HG03280 (cell line): ENCODE measurements around the gene WIPF1.

Source experiments
- ATAC-seq: cut with Tn5 transposase; IDR thresholded peaks from one replicate; pipeline ENCODE4 v1.9.1; 2021; ENCODE audit warnings: mild to moderate bottlenecking, moderate library complexity; ENCODE audit not compliant: unreplicated experiment

Gene WIPF1

DNA sequence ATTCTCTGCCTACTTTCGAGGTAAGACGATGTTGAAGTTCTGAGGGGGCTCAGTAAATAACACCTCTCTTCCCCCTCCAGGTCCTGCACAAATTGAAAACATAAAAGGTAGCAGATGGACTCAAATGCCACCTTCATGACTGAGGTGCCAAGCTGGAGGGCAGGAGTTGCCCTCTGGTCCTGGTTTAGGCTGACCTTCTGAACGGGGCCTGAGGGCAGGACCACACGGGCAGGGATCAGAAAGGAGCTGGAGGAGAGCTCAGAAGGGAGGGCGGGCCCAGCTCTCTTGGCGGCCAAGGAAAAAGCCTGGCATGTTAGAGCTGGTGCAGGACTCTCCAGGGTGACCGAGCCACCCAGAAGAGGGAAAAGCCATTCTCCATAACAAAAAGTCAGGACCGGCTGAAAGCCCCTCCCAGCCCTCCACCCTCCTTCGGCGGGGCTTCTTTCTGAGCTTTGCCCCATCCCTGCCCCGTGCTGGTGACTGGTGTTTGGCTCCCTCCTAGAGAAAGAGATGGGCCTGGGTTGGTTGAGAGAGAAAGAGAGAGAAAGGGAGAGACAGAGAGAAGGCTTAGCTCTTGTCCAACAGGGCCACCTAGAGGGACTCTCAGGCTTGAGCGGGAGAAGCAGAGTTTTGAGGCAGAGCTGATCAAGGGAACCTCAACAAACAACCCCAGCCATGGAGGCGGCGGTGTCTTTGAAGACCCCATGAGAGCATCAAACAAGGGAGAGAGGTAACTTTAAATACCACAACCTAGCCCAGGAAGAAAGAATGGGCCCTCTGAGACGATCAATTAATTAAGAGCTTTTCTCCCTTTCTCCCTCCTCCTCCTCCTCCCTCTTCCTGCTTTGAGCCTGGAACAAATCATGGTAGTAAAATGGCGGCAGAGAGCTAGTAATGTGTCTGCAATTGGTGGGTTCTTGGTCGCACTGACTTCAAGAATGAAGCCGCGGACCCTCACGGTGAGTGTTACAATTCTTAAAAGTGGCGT is 50.8 kb downstream of the WIPF1 start:
- ATAC-seq, result peak; percentile 62

DNA sequence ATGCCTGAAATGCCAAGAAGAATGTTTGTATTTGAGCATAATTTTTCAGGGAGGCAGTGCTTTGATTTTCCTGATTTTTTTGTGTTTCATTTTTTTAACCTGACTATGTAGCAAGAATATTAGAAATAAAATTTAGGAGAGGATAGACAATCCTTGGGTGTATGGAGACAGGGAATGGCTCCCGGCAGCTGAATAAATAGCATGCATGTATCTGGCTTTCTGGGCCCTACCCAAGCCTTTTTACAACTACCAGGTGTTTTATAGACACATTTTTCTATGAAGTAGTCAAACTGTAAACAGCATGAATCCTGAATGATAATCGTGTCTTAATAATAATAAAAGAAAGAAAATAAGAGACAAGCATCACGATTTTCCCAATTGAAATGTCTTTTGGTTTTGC is 52.4 kb downstream of the WIPF1 start:
- ATAC-seq, result no peak

DNA sequence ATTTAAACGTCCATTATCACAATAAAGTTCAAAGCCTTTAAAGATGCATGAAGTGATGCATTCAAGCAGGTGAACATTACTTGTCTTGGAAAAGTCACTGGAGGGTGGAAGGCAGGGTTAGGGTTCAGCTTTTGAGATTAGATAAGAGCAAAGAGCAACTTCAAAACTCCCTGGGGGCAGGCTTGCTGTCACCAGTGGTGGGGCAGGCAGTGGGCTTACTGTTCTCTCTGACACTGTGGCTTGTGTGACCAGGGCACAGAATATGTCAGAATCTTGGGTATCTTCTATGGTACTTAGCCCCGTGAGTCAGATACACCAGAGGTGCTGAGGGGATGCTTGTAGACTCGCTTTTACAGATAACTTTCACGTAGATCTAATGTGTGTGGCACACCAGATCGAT is 52.8 kb downstream of the WIPF1 start:
- no peak for ATAC-seq

DNA sequence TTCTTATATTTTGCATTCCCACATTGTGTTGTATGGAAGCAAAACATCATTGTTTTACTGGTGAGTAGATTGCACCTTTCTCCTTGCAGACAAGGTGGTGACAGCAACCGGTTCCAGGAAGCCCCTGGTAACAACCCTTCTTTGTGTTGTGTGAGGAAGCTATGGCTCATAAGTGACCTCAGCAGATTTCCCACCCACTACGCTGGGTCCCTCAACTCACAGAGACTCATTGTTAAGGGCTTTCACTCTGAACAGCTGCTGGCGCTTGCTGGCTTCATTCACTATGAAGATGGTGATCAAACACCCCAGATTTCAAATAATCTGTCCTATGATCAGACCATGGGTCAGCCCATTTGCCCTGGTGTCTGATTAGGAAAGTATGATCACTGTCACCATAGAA is 53.4 kb downstream of the WIPF1 start:
- ATAC-seq, result no peak

DNA sequence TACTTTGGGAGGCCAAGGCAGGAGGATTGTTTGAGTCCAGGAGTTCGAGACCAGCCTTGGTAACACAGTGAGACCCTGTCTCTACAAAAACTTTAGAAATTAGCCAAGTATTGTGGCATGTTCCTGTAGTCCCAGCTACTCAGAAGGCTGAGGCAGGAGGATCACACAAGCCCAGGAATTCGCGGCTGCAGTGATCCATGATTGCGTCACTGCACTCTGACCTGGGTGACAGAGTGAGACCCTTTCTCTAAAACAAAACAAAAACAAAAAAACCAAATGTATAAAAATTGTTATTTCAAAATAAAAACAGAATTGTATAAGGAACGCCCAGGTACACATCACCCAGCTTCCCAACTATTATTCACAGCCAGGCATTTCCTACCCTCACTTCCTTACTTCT is 56.7 kb downstream of the WIPF1 start:
- ATAC-seq, result no peak

DNA sequence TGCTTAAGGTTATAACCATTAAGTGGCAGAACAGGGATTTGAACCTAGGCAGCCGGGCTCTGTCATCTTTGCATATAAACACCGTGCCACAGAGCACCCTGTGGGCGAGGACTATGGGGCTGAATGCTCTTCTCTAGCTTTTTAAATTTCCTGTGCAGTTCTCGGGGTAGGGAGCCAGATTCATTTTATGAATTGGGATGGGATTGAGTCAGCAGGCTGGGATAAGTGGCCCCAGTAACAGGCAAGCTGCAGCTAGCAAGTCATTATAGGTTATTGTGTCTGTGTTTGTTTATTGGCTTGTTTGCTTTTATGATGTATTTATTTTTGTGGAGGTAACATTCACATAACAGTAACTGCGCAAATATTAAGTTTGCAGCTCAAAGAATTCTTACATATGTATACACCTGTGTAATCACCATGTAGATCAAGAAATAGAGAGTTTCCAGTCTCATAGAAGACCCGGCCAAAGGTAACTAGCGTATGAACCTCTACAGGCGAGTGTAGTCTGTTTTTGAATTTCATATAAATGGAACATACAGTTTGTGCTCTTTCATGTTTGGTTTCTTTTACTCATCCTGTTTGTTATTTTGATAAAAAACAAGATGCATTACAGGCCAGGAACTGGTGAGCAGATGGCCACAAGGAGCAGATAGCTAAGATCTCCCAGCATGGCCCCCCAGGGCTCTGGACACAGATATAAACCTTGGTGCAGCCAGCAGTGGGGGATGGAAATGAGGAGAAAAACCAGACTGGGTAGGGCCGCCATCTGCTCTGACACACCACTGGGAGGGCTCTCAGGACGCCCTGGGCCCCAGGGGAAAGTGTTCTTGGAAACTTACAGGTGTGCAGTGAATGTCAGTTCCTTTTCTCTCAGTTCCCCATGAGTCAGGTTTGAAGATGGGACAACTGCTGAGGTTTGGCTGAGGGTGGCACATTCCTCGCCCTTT is 61.6 kb downstream of the WIPF1 start:
- ATAC-seq, result no peak

DNA sequence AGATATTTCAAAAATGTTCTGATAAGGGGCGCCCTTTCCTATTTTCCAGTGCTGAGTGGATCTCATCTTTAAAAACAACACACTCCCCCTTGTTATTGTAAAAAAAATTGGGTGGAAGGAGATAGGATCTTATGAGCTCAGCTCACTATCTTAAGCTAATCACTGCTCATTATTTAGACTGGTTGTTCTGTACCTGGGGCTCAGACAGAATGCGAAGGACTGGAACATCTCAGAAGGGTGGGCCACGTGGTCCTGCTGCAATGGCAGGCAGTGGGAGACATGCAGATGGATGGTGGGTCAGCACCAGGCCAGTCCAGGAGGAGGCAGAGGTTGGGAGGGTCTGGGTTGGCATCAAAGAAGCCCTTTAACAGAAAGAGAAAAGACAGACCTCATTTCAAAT is 62.5 kb downstream of the WIPF1 start:
- no peak for ATAC-seq

DNA sequence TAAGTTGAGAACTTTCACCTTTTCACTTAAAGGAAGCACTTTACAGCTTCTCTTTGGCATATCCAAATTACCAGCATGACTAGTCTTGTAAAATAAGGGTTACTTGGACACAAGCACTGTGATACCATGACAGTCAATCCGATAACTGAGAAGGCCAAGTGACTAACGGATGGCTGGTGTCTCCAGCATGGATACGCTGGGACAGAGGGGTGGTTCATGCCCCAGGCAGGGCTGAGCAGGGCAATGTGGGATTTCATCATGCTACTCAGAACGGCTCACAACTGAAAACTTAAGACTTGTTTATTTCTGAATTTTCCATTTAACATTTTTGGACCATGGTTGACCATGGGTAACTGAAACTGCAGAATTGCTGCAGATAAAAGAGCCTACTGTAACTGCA is 67.7 kb downstream of the WIPF1 start:
- ATAC-seq, result no peak

DNA sequence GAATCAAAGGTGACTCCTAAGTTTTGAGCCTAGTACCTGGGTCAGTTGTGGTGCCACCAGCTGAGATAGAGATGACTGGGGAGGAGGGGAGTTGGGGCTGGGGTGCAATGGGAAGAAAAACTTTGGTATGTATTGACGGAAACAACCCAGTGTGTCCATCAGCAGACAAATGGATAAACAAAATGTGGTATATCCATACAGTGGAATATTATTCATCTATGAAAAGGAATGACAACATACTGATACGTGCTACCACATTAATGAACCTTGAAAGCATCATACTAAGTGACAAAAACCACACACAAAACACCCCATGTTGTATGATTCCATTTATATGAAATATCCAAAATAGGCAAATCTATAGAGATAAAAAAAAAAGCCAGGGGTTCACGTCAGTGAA is 69.6 kb downstream of the WIPF1 start:
- no peak for ATAC-seq

DNA sequence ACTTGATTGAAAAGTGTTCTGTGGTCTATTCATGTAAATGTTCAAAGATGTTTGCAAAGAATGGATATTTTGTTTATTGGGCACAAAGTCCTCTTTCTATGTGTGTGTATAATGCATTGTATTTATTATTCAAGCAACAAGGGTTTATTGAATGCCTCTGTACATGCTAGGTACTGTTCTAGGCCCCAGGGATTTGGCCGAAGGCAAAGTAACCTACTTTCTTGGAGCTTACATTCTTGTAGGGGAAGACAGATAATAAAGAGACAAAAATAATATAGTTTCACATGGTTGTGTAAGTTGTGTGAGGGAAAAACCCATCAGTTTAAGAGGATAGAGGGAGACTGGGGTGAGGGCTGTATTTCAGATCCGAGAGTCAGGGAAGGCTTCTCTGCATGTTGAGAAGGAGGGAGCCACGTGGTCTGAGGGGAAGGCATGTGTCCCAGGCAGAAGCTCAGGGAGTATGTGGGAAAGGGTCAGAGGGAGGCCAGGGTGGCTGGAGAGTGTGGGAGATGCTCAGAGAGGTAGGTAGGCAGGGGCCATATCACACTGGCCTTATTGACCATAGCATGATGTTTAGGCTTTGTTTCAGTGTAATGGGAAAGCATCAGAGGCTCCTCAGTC is 70.4 kb downstream of the WIPF1 start:
- no peak for ATAC-seq

DNA sequence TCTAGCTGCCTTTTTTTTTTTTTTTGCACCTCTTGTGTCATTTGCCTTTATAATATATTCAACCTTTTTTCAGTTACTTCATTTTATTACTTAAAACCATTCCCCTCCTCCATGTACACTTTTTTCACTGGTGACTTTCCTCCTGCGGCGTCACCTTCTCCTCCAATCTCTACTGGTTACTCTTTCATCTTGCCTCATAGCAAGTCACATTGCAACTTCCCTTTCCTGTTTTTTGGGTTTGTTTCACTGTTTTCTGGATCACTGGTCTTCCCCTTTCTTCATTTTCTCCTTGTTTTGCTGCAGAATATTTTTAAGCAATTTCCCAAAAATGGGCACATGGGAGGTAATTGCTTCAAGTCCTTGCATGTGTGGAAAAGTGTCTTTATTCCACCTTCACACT is 73.1 kb downstream of the WIPF1 start:
- ATAC-seq, result no peak

DNA sequence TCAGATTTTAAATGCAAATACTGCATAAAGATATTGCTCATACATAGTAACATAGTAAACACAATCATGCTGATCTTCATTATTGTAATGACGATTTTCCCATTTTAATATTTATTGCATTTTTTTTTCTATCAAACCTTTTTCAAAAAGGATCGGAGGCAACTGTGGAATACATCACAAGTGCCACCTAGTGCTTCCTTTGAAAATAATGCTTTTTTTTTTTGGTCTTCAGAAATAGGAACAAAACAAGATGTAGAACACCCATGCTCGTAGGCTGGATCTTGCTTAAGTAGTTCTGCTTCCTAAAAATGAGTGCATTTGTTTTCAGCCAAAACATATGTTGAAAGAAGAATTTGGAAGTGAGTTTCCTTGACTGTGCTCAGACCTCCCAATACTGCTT is 75.1 kb downstream of the WIPF1 start:
- no peak for ATAC-seq

DNA sequence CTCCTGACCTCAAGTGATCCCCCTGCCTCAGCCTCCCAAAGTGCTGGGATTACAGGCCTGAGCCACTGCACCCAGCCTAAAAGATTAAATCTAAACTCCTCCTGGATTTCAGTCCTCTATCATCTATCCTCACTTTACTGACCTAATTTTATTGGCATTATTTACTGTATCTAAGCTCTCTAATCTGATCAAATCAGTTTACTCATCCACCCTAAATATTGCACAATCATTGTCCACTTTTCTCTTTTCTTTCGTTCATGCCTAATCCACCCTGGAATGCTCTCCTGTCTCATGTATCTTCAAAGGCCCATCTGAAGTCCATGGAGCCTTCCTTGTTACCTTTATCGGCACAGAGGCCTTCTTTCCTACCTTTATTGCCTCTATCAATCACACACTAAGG is 79.2 kb downstream of the WIPF1 start:
- no peak for ATAC-seq

DNA sequence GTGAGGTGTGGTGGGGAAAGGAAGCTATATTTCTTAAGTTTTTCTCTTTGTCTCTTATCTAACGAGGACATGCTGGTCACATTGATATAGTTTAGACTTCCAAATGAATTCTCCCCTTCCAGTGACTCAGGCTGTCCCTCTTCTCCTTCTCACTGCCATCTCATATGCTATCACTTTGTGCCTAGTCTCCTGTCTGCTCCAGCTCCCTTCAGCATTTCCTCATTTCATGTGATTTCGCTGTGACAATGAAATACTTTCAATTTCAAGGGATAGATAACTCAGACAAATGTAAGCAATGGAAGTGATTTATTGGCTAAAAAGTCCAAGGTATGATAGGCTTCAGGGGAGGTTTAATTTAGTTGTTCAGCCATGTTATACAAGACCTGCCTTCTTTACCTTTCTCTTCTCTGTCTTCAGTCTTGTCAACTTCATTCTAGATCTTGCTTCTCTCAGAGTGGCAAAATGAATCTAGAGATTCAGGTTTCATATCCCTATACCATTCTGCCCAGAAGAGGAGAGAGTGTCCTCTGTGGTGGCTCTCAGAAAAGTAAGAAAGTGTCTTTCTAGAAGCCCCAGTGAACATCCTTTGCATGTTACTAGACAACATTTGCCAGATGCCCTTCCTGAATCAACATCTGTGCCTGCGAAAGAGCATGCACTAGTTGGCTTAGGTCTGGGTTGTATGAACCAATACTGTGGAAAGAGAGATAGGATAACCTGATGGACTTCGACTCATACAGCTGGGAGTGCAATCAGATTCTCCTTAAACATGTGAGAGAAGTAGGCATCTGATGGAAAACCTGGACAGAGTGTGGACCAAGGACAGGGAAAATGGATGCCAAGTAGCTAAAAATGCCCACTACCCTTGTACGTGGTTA is 80.9 kb downstream of the WIPF1 start:
- ATAC-seq, result no peak

DNA sequence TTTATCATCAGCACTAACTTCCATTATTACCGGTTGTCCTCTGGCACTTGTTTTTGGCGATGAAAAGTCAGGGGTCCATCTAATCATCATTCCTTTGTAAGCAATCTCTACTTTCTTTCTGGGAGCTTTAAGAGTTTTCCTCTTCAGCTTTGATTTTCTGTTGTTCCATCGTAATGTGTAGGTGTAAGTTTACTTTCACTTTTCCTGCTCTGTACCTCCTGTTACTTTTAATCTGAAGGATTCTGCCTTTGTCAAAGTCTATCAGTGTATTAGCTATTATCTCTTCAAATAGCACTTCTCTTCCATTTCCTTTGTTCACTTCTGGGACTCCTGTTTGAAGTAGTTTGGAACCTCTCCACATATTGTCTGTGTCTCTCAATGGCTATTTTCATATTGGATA is 85.3 kb downstream of the WIPF1 start:
- ATAC-seq, result no peak

DNA sequence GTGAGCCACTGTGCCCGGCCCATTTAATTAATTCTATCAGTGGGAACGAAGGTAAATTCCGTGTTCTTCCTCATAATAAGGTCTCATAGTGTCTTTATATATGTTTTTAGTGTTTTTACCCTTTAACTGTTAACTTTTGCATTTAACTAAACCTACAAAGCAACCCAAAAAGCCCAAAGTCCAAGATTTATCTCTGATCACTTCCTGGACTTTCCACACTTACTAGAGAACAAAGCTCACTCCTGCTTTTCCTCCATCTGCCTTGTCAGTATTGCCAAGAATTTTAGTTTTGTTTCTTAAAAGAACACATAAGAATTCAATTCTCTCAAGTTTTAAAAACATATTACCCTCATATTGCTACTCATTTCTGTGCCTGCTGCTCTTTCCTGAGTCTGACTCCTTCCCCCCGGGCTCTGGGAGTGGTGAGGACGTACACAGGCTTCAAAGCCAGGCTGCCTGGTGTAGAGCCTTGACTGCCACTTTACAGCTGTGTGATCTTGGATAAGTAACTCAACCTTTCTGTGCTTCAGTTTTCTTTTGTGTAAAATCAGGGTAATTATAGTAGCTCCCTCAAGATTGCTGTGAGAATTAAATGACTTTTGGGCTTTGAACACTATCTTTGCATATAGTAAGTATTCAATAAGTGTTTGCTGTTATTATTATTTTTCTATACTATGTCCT is 85.9 kb downstream of the WIPF1 start:
- no peak for ATAC-seq

DNA sequence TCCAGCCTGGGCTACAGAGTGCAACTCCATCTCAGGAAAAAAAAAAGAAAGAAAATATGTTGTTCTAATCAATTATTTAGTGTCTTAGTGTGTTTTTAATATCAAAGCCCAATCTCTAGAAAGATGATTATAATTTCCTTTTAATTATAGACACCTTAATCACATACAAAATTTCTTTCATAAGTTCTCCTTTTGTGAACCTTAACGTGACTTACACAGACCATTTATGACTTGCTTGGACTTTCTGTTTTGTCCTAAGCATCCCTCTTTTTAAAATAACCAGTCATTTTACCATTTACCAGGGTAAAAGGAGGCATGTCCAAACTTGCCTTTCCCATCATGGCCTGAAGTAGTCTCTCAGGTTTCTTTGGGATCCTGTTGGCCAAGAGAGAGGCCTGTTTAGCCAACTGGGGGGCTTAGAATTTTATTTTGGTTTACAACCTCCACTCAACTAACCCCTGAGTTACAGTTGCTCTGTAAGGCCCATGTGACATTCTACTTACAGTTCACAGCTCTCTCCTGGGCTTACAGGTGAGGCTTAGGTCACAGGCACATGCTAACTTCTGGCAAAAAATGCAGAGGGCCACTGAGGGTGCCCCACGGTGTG is 86.9 kb downstream of the WIPF1 start:
- no peak for ATAC-seq
